DMS 273 treated with DMSO at 0.1 percent for 48 hours (cell line): ENCODE measurements around the gene MOSMO.

Experiments
- DNase-seq: peaks from one replicate; lab custom pipeline; 2025; lab: John Stamatoyannopoulos, UW

MOSMO gene

DNA sequence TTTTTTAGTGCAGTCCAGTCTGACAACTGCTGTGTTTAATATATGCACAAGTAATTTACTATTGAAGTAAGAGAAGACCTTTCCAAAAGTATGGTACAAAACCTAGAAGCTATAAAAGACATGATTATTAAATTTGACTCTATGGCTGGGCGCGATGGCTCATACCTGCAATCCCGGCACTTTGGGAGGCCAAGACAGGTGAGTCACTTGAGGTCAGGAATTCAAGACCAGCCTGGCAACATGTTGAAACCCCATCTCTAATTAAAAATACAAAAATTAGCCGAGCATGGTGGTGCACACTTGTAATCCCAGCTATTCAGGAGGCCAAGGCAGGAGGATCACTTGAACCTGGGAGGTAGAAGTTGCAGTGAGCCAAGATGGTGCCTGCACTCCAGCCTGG, 43.1 kb downstream of the MOSMO start:
- no peak for DNase-seq

DNA sequence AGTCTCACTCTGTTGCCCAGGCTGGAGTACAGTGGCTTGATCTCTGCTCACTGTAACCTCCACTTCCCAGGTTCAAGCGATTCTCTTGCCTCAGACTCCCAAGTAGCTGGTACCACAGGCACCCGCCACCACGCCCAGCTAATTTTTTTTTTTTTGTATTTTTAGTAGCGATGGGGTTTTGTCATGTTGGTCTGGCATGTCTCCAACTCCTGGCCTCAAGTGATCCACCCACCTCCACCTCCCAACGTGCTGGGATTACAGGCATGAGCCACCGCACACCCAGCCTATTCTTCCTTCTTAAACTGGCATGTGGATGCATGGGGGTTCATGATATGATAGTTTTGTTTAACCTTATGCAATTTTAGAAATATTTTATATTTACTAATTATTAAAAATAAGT, 45.1 kb downstream of the MOSMO start:
- DNase-seq: no peak

DNA sequence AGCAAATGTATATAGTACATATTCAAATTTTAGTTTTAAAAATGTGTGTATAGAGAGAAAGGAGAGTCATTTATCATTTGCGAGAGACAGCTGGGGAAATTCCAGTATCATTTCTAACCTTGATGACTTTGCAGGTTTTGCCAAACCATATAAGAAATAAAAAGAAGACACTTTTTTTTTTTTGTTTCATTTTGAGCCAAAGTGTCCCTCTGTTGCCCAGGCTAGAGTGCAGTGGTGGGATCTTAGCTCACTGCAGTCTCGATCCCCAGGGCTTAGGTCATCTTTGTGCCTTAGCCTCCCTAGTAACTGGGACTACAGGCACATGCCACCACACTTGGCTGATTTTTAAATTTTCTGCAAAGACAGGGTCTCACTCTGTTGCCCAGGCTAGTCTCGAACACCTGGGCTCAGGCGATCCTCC, 46.0 kb downstream of the MOSMO start:
- no peak for DNase-seq

DNA sequence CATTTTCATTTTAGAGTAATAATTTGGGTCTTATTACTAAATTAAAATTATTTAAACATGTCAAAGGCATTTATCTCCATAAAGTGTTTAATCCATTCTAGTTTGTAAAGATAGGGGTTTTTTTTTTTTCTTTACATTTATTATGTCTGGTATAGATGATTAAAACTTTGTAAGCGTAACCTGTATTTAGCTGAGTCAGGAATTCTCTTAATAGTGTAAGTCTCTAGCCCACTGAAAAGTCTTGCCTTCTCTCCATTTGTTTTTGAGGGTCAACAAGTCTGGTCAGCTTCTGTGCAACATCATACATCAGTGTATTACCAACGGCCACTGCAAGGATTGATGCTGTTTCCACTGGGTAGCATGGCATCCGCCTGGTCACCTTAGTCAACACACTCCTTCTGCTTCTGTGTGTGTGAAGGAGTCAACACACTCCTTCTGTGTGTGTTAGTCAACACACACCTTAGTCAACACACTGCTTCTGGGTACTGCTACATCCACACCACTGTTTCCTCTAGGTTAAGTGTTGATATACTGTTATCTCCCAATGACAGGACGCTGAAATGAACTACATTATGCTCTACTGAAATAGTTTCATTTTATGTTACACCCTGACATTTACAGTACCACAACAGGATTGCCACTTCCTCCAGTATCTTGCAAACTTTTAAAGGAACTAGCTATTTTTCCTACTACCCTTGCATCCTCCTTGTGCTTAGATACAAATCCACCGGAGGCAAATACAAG, 47.1 kb downstream of the MOSMO start:
- no peak for DNase-seq

DNA sequence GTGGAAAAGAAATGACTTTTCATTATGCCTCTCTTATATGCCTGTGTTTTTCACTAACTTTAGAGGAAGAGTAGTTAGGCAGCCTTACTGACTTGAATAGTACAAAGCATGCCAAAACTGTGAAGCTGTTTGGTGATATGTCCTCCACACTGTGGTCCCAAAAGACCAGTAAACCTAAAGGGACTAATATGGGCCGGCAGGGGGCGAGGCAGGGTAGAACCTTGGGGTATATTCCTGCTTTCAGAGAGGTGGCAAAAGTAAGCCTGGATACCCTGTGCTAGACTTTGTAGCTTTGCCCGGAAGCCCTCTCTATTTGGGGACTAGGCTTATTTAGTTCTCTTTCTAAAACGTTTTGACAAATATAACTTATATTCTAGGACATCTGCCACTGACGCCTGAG, 48.0 kb downstream of the MOSMO start:
- DNase-seq: no peak

DNA sequence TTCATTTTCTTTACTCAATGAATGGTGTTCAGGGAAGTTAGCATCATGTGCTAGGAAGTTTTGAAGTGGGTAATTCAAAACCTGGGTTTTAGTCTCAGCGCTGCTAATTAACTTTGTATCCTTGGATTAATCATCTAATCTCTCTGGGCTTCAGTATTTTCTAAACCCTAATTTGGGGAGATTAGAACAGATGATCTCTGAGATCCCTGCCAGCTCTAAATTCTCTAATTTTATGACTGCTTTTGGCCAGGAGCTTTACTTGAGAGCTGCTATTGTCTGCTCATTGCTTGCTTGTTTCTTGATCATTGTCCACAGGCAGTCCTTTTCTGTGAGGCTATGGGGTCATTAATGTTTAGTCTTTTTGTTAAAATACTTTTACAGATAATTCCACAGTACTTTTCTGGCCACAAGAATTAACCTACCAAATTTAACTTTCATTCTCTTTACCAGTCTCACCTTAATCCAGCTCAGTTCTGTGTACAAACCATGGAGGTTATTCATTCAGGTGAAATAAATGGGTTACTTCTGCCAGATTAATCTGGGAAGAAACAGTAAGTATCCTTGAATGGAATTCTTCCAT, 56.1 kb downstream of the MOSMO start:
- DNase-seq: no peak

DNA sequence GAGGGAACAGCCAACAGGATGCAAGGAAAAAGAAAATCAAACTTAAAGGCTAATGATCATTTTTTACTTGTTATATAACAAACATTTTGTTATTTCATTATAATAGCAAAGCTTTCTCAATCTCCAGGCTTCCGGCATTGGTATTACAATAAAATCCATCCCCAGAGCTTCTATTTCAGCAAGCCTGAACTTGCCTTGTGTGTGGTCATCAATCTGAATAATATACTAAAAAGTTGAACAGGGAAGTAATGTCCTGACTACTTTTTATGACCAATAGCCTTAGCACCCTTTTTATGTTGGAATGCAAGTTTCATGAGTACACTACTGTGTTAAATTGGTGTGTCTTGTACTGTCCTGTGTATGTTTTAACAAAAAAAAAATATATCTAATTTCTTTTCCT, 57.3 kb downstream of the MOSMO start:
- no peak for DNase-seq

DNA sequence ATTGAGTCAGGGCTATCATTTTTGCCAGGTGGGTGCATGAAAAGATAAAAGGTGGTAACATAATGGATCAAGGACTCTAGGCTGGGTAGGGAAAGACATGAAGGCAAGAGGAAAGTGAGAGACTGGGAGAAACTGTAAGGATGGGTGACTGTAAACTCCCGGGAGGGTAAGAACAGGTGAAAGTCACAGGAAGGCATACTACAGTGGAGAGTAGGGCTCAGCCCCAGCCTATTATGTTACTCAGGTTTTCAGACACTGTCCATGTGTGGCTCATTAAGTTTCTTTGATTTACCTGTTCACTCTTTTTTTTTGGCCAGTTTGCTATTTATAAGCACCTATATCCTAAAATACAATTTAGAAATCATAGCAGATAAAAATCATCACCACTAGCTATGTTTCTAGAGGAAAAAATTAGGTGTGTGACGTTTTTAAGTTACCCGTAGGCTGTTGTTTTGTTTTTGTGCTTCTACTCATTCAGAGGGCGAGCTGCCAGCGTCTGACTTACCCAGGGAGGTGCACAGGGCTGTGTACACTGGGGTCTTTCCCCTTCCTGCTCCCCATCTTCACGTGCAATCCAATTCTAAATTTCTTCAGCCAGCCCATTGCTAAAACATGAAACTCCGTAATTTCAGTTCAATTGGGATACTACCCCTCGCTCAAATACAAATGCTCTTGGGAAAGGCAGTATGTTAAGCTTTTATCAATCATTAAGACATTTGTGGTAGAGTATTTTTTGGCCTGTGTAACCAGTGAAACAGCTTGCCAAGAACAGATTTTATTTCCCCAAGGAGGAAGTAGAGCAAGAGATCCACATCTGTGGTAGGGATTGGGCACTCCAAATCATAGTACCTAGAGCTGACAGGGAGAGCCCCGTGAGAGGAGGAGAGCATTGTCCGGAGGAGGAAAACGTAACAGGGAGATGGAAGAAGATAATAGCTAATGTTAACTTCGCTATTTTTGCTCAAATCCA, 62.7 kb downstream of the MOSMO start:
- peak; percentile 54 for DNase-seq

DNA sequence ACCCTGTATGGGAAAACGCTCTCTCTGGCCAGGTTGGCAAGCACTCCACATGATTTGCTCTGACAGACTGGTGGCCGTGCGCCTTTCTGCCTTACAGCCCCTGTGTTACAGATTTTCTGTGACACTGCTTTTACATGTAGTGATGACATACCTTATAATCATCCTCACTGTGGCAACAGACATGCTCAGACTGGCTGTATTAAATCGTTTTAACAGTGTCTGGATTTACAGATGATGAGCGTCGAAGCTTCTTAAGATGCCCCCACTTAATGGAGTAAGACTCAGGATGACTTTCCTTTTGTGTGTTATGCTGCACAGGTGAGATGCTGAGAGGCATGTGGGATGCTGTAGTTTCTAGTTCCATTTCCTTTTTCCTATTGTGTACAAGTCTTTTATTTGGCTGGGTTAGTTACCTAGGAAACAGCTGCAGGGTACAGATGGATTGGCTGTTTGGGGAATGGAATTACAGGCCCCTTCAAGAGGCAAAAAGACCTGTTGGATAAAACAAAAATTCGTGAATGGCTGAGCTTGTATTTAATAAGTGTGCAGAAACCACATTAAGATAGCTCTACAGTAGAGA, 63.5 kb downstream of the MOSMO start:
- DNase-seq: no peak

DNA sequence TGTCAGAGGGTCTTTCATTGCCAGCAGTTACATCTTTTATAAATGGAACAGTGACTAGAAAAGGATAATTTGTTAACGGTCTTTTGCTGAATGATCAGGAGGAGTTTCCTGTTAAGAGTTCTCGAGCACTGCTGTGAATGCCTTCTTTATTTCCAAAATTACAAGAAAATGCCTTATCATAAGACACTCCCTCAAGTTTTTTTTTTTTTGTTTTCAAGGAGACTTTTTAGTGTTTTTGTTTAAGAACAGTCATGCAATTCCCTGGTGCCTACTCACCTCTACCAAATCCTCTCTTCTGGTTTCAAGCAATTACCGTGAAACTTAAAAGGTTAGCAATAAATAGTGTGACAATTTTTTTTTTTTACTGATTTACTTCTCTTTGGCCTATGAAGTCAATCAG, 65.4 kb downstream of the MOSMO start:
- DNase-seq: no peak

DNA sequence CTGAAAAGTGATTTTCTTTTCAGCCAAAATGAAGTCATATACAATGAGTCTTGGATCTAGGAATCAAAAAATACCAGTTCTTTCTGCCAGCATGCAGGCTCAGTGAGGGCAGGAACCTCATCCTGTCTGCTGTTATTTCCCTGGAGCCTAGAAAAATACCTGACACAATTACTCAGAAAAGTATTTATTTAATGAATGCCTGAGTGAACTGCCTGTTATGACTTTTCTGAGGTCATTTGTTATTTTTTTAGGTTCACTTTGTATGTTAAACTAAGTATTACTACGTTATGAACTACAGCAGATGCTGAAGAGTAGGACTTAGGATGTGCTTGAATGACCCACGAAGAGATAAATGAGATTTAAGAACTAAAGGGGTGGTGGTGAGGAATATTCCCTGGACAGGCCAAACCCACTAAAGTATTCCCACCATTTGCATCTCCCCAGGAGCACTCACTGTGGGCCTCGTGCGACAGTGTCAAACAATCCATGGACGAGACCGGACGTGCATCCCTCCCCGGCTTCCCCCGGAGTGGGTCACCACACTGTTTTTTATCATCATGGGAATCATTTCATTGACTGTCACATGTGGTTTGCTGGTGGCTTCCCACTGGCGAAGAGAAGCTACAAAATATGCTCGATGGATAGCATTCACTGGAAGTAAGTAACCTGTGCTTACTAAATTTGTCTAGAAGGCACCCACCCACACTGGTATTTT, 67.3 kb downstream of the MOSMO start:
- no peak for DNase-seq

DNA sequence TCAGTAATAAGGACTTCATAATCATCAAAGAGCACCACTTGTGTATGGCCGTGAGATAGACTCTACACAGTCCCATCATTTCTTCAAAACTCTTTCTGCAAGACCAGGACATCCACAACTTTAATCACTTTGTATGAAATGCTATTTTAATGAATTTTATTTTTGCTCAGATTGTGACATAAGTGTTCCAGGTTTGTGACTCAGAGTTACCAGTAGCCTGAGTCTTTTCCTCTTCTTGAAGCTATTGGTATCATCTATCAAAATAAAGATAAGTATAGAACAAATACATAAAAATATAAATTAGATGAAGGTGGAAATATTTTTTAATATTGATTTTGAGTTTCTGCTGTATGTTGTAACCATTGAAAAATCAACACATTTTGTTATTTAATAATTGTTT, 67.9 kb downstream of the MOSMO start:
- no peak for DNase-seq

DNA sequence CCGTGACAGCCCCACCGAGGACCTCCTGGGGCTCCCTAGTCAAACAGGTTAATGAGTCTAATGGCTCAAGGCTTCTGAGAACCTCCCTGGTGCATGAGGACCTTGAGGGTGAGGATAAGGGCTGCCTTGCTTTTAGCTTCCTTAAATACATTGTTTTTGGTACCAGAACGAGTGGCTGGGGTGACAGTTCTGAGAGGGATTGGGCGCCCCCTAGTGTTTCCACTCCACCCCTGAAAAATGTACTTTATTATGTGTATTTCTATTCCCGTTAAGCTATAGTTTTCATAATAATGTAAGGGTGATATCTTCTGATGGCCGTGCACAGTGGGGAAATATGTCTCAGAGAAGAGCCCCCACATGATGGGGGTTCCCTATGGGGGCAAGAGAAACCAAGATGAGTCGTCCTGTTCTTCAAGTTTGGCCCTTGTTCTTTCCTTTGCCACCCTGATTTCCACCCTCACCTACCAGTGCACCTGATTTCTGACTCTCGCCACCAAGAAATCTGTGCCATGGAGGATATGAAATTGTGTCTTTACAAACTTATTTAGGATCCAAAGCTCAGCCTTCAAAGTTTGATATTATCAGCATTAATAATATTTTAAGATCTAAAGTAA, 69.9 kb downstream of the MOSMO start:
- DNase-seq: peak; percentile 6

DNA sequence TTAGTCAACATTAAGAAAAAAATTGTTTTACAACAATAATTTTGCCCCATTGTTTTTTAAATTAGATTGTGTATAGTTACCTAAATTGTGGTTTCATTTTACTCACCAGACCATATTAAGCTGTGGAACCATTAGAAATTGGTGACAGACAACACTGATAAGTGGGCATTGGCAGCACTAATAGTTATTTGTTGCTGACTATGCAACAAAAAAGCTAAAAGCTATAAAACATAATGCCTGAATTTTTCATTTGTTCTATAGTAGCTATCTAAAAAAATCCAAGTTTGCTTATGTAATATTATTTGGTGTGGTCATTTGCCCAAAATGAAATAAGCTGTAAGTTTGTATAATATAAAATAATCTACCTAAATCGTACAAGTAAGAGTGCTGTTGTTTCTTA, 70.7 kb downstream of the MOSMO start:
- DNase-seq: no peak

DNA sequence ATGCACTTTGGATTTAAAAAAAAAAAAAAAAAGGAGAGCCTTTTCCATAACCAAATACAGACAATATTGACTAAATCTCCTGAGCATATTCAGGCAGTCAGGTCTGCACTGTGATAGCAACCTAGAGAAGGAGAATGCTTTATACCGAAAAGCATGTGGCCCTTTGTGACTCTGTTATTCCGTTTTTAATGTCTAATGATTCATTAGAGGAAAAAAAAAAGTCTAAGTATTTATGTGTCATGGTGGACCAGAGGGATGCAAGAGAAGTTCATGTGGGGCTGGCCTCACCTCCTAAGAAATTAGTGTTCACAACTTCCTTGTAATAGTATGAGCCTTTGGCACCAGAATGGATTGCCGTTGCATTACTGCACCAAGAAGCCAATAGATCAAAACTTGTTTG, 73.1 kb downstream of the MOSMO start:
- no peak for DNase-seq

DNA sequence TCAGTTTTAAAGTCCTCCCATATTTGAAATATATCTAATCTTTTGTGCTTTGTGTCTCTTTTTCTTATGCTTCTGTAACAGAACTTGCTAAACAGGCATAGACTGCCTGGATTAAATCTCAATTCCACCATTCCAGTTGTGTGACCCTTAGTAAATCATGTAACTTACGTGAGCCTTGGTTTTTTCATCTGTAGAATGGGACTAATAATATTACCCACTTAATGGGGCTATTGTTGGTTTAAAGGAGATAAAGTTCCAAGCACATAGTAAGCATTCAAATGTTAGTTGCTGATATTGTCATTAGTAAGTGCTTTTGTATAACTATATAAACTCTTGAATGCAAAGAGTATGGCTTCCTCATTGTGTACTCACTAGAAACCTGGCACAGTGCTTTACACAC, 78.5 kb downstream of the MOSMO start:
- no peak for DNase-seq

DNA sequence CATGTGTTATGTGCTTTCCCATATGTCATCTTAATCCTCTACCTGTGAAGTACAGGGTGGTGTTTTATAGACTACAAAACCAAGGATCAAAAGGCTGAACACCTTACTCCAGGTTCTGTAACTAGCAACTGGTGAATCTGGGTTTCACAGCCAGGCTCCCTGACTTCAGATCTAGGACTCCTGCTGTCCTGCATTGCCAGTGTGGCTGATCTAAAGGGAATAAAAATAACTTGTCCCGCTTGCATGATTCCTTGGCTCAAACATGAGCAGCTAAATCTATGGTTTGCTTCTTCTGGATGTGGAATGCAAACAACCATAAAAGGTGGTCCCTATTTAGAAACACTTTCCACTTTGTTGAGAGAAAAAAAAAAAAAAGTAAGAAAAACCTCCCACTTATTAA, 80.7 kb downstream of the MOSMO start:
- DNase-seq: no peak

DNA sequence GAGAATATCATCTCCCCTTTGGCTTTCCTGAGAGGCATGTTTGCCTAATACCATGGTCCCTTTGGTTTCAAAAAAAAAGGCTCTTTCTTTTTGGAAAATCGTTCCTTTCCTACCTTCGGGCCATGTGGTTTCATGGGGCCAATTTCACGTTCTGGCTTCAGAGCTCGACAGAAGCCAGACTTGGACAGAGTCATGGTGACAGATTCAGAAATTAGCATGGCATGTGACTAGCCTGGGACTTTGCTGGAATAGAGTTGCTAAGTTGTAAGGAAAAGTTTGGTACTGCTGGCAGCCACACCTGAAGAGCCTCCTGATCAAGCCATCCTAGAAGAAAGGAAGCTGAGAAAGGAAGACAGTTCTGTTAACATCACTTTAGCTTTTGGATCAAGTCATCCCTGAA, 82.0 kb downstream of the MOSMO start:
- no peak for DNase-seq

DNA sequence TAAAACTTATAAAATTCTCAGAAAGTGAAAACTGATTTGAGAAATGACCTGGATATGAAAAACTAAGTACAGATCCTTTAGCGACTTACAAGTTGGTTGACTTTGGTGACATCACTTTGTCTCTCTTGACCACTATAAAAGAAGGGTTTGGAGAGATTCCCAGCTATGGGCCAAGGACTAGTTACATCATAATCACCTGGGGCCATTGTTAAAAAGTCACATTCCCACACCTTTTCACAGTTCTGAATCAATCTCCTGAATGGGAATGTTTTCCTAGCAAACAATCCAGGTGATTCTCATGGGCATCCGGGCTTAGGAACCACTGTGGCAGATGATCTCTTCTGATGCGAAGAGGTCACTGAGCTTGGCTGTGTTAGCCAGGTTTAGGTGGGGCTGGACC, 83.8 kb downstream of the MOSMO start:
- DNase-seq: no peak

DNA sequence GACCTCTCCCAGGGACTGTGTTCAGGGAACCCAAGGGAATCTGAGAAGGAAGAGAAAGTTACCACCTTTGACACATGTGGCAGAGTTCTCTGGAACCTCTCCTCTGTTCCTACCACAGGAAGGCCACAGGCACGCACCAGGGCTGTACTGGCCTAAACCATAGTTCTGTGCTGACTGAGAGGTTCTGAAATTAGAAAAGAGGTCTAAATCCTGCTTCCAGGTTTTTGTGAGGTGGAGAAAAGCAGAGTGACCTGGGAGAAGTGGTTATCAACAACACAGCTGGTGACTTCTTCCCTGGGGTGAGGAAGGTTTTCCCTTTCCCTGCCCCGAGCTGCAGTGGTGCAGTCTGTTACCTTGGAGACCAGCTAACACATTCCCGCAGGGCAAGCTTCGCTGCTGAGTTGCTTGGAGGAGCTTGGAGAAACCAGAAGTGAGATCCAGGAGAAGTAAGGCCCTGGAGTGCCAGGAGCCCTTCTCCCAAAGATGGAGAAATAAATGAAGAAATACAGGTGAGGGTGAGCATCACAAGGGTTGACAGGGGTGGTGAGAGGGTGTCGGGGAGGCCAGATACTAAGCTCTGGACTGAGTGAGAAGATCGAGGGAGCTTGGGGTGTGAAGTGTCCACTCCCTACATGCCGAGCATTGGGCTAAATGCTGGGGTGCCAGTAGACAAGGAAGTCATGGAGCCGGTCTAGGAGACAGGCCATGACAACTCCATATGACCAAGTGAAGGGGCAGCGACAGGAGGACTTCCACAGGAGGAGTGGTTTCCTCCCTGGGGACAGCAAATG, 84.4 kb downstream of the MOSMO start, which contains the start of gene VWA3A:
VWA3A (plus strand) TSS at position 399 of the 791 bp plus-strand sequence; CDS start at position 496, 97 bp downstream.
- no peak for DNase-seq

DNA sequence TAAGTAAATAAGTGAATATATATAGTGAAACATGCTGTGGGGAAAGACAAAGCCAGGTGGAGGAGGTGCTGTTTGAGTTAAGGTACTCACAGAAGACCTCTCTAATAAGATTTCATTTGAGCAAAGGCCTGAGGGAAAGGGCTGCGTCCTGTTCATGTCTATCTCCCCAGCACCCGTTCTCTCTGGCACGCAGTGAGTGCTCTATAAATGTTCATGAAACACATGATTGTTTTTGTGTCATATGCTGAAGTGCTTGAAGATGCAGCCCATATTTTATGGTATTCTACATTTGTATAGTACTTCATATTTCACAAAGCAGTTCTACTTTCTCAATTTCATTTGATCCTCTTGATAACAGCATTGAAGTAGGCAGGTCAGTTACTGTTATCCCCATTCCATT, 85.4 kb downstream of the MOSMO start:
- no peak for DNase-seq
